Smooth muscle cell (in vitro differentiated cells): ENCODE data around the gene MYO5C. TPM values are rescaled to one million over a fixed set of nuclear protein-coding genes. Genes with fewer than 3 reads are reported as not detected.
"Not testable (repeated sequence)": the region's sequence is repeated elsewhere in the genome, so short reads cannot be mapped to it uniquely, and the experiment has no call there.

Experiments
- DNase-seq: peaks from one replicate; lab custom pipeline; 2025; ENCODE audit not compliant: unreplicated experiment; lab: John Stamatoyannopoulos, UW
- H2AFZ ChIP-seq: fragments of 200-600 bp; sonication (generic); 2 replicates; pipeline ENCODE4 v1.6.0; 2016; ENCODE audit warnings: antibody characterized with exemption, low read depth, mild to moderate bottlenecking
- H3F3A ChIP-seq: fragments of 200-600 bp; sonication (generic); 2 replicates; pipeline ENCODE4 v1.6.0; 2017; ENCODE audit warnings: antibody characterized with exemption, low read depth
- H3K27ac ChIP-seq: fragments of 200-600 bp; sonication (generic); 2 replicates; pipeline ENCODE4 v1.5.1; 2016; ENCODE audit warnings: low read depth, mild to moderate bottlenecking
- H3K27me3 ChIP-seq: fragments of 200-600 bp; sonication (generic); 2 replicates; pipeline ENCODE4 v1.6.1; 2016; ENCODE audit warnings: low read depth, mild to moderate bottlenecking
- H3K36me3 ChIP-seq: fragments of 200-600 bp; sonication (generic); 2 replicates; pipeline ENCODE4 v1.5.1; 2016; ENCODE audit warnings: low read depth
- H3K4me1 ChIP-seq: fragments of 200-600 bp; sonication (generic); 2 replicates; pipeline ENCODE4 v1.5.1; 2016; ENCODE audit warnings: low read depth
- H3K4me2 ChIP-seq: fragments of 200-600 bp; sonication (generic); 2 replicates; pipeline ENCODE4 v1.6.0; 2016; ENCODE audit warnings: mild to moderate bottlenecking
- H3K4me3 ChIP-seq: fragments of 200-600 bp; sonication (generic); 2 replicates; pipeline ENCODE4 v1.5.1; 2016; ENCODE audit warnings: mild to moderate bottlenecking
- H3K79me2 ChIP-seq: fragments of 200-600 bp; sonication (generic); 2 replicates; pipeline ENCODE4 v1.6.0; 2016; ENCODE audit warnings: low read depth, mild to moderate bottlenecking
- H3K9ac ChIP-seq: fragments of 200-600 bp; sonication (generic); 2 replicates; pipeline ENCODE4 v1.6.0; 2016; ENCODE audit warnings: low read depth
- H3K9me3 ChIP-seq: fragments of 200-600 bp; sonication (generic); replicated peaks from 2 replicates; pipeline ENCODE4 v1.5.1; 2016; ENCODE audit warnings: low read depth
- H4K20me1 ChIP-seq: fragments of 200-600 bp; sonication (generic); 2 replicates; pipeline ENCODE4 v1.6.0; 2016; ENCODE audit warnings: low read depth
- CTCF ChIP-seq: fragments of 200-600 bp; sonication (generic); IDR thresholded peaks from 2 replicates; pipeline ENCODE4 v1.5.1; 2017; ENCODE audit warnings: borderline replicate concordance, mild to moderate bottlenecking, antibody characterized with exemption; ENCODE audit not compliant: insufficient read depth, poor library complexity, severe bottlenecking
- WGBS: methylation state at CpG from one replicate; pipeline ENCODE4 v1.1.7; 2016; ENCODE audit warnings: low lambda C conversion rate; 5-methylcytosine and 5-hydroxymethylcytosine counted together
- polyA plus RNA-seq: library from polyadenylated mRNA; unstranded; fragments of >200 nt; fragmentation: Nextera tagmentation; extraction: Ambion mirVana; gene quantifications from 2 replicates; pipeline ENCODE4 v1.2.1, GENCODE V29; 2016
- total RNA-seq: library from RNA; depleted of rRNA; stranded (reverse); fragments of >200 nt; gene quantifications from 2 replicates; pipeline ENCODE4 v1.2.3, GENCODE V29; 2014

MYO5C gene
- total and polyA plus RNA-seq, 2 experiments from 2014 or later, result 0.26 to 1.5 TPM

GRCh38 chr15:52287114-52287513 lies 8.5 kb downstream of the MYO5C start:
- Histone ChIP-seq H3K4me1 (no peaks in the 10 kb centered on the region), H3K27me3 (peaks cover 2% of the 10 kb centered on the region), H3K9ac (no peak overlapping the region), H3K36me3 (no peaks in the 10 kb centered on the region), H3K9me3 (no peaks in the 10 kb centered on the region), H3K4me2 (no peak overlapping the region), H3F3A (no peaks in the 10 kb centered on the region), H3K27ac (no peak overlapping the region), H2AFZ (no peak overlapping the region), H3K4me3 (no peak overlapping the region), H4K20me1 (no peaks in the 10 kb centered on the region), H3K79me2 (no peaks in the 10 kb centered on the region)
- DNase-seq, result no peak
- WGBS, result 88% methylated on average over 7 of the region's 7 CpGs
- no peak for TF ChIP-seq CTCF

GRCh38 chr15:52285941-52286340 lies 9.7 kb downstream of the MYO5C start:
- H3K27me3 ChIP-seq, H3F3A ChIP-seq, H3K79me2 ChIP-seq, H3K4me2 ChIP-seq, H3K4me3 ChIP-seq, H3K27ac ChIP-seq, H3K36me3 ChIP-seq, H4K20me1 ChIP-seq, H3K9me3 ChIP-seq, H2AFZ ChIP-seq, DNase-seq, H3K4me1 ChIP-seq, H3K9ac ChIP-seq: not testable (repeated sequence)
- 100% methylated on average over 5 of the region's 34 CpGs for WGBS

GRCh38 chr15:52284164-52284563 lies 11.4 kb downstream of the MYO5C start:
- Histone ChIP-seq H3K4me1 (no peaks in the 10 kb centered on the region), H3F3A (no peaks in the 10 kb centered on the region), H3K79me2 (no peaks in the 10 kb centered on the region), H3K4me3 (no peak overlapping the region), H4K20me1 (no peaks in the 10 kb centered on the region), H3K9ac (no peak overlapping the region), H3K27me3 (no peaks in the 10 kb centered on the region), H2AFZ (no peak overlapping the region), H3K36me3 (no peaks in the 10 kb centered on the region), H3K27ac (no peak overlapping the region), H3K9me3 (no peaks in the 10 kb centered on the region), H3K4me2 (no peak overlapping the region)
- no peak for TF ChIP-seq CTCF
- DNase-seq, result no peak
- 69% methylated on average over 3 of the region's 3 CpGs for WGBS

- TF ChIP-seq CTCF, result no peak
- Histone ChIP-seq H2AFZ (no peak overlapping the region), H3K9me3 (no peaks in the 10 kb centered on the region), H3F3A (no peaks in the 10 kb centered on the region), H3K4me3 (no peak overlapping the region), H3K79me2 (no peaks in the 10 kb centered on the region), H3K27me3 (no peaks in the 10 kb centered on the region), H3K9ac (no peak overlapping the region), H3K36me3 (no peaks in the 10 kb centered on the region), H3K27ac (no peak overlapping the region), H4K20me1 (no peaks in the 10 kb centered on the region), H3K4me1 (no peaks in the 10 kb centered on the region), H3K4me2 (no peak overlapping the region)
- WGBS, result 97% methylated on average over 6 of the region's 6 CpGs
- DNase-seq, result no peak
Observed at GRCh38 chr15:52283281-52283680, 12.3 kb downstream of the MYO5C start.
